ENCODE results near the gene PPP2R5D. TPM values are rescaled to one million over a fixed set of nuclear protein-coding genes. Genes with fewer than 3 reads are reported as not detected.

The PPP2R5D gene
- total RNA-seq, 1 experiment from 2014 or later: 53.5 TPM

DNA sequence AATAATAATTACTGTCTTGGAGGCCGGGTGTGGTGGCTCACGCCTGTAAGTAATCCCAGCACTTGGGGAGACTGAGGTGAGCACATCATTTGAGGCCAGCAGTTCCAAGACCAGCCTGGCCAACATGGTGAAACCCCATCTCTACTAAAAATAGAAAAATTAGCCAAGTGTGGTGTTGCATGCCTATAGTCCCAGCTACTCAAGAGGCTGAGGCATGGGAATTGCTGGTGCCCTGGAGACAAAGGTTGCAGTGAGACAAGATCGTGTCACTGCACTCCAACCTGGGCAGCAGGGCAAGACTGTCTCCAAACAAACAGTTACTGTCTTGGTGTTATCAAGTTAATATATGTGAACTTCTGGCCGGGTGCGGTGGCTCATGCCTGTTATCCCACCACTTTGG, 42.0 kb downstream of the PPP2R5D start:
- H4K20me1 ChIP-seq (ENCODE audit: control insufficient read depth, insufficient read depth, insufficient read length): no peaks in the 10 kb centered on the region
- no peak overlapping the region for H2BK20ac ChIP-seq (ENCODE audit: low read depth, low read length, poor library complexity, severe bottlenecking)
- no peak overlapping the region for H3K27ac Mint-ChIP-seq
- TF ChIP-seq, protein P1, sequence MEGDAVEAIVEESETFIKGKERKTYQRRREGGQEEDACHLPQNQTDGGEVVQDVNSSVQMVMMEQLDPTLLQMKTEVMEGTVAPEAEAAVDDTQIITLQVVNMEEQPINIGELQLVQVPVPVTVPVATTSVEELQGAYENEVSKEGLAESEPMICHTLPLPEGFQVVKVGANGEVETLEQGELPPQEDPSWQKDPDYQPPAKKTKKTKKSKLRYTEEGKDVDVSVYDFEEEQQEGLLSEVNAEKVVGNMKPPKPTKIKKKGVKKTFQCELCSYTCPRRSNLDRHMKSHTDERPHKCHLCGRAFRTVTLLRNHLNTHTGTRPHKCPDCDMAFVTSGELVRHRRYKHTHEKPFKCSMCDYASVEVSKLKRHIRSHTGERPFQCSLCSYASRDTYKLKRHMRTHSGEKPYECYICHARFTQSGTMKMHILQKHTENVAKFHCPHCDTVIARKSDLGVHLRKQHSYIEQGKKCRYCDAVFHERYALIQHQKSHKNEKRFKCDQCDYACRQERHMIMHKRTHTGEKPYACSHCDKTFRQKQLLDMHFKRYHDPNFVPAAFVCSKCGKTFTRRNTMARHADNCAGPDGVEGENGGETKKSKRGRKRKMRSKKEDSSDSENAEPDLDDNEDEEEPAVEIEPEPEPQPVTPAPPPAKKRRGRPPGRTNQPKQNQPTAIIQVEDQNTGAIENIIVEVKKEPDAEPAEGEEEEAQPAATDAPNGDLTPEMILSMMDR (conservative IDR thresholded peaks at IDR 0.05): no peak
- no peak overlapping the region for H4K8ac ChIP-seq (replicated peaks; ENCODE audit: insufficient read length, low read depth, low read length)
- H4K91ac ChIP-seq (ENCODE audit: insufficient read length, low read depth, low read length): no peak overlapping the region
- 0 out of 2 replicates have a peak, but pooled peaks cover 2% of the 10 kb centered on the region for H3K79me2 ChIP-seq (ENCODE audit: insufficient read depth, low read length)
- DNase-seq: no peak
- no peak overlapping the region for H2BK15ac ChIP-seq (ENCODE audit: low read depth, low read length)
- no peak overlapping the region for H2AK5ac ChIP-seq (ENCODE audit: insufficient read length, low read length)
- H3K56ac ChIP-seq (ENCODE audit: insufficient read length, low read depth, low read length): no peak overlapping the region
- no peaks in the 10 kb centered on the region for H3K9me3 Mint-ChIP-seq
- WGBS (ENCODE audit: extremely low coverage, insufficient read length, low lambda C conversion rate): no CpG with 5 or more reads among the region's 5 CpGs
- 0 out of 4 replicates have a peak, but pooled peaks cover 0 to 4% of the 10 kb centered on the region in 2 experiments for H3K4me1 Mint-ChIP-seq
- no peaks in the 10 kb centered on the region for H3K27me3 Mint-ChIP-seq (ENCODE audit: low read depth)
- H2BK12ac ChIP-seq (ENCODE audit: insufficient read length, low read depth, low read length): no peak overlapping the region
- no peak overlapping the region for H2AFZ ChIP-seq (ENCODE audit: low read length)
- H3K18ac ChIP-seq (ENCODE audit: insufficient read length, low read depth, low read length): no peak overlapping the region
- H2BK5ac ChIP-seq (ENCODE audit: insufficient read length, low read length): no peak overlapping the region
- H3K23ac ChIP-seq (ENCODE audit: insufficient read length, low read depth, low read length): no peak overlapping the region
- peaks cover 2% of the 10 kb centered on the region for H3K23me2 ChIP-seq (ENCODE audit: insufficient read length, low read depth, low read length, poor library complexity, severe bottlenecking)
- H3K27me3 ChIP-seq (ENCODE audit: insufficient read depth, low read length): no peaks in the 10 kb centered on the region
- H3T11ph ChIP-seq (ENCODE audit: low read length): no peak overlapping the region
- no peak overlapping the region for H3K14ac ChIP-seq (ENCODE audit: insufficient read depth, low read length)
- peaks cover 7% of the 10 kb centered on the region for H3K79me1 ChIP-seq (ENCODE audit: insufficient read depth, low read depth, low read length, poor library complexity, severe bottlenecking)
- H3K4ac ChIP-seq (ENCODE audit: low read depth, low read length): no peak overlapping the region
- no peaks in the 10 kb centered on the region for H3K4me1 ChIP-seq (ENCODE audit: insufficient read depth, low read length)
- no peak overlapping the region for H3K9ac ChIP-seq (ENCODE audit: extremely low read depth, insufficient read length, low read length)
- H3K9me3 ChIP-seq (ENCODE audit: control insufficient read depth, low read depth, low read length): no peaks in the 10 kb centered on the region
- no peak overlapping the region for H3K4me3 Mint-ChIP-seq
- H4K5ac ChIP-seq (ENCODE audit: insufficient read length, low read depth, low read length): no peak overlapping the region
- no peak overlapping the region for H3K4me2 ChIP-seq (ENCODE audit: insufficient read depth, insufficient read length, low read length)
- H2BK120ac ChIP-seq (ENCODE audit: low read depth, low read length, poor library complexity, severe bottlenecking): no peak overlapping the region
- H3K36me3 Mint-ChIP-seq (ENCODE audit: insufficient read depth in 1 of 3, low read depth in 3 of 3): peaks cover 50 to 71% (median 60%) of the 10 kb centered on the region in 3 experiments; a peak in 6 of 7 replicates
- no peak overlapping the region for H3K27ac ChIP-seq (ENCODE audit: insufficient read length, low read depth, low read length)

Measured in H9 (cell line).